ENCODE results near the gene POLR1F. TPM values are rescaled to one million over a fixed set of nuclear protein-coding genes. Genes with fewer than 3 reads are reported as not detected.
"Not testable (repeated sequence)": the region's sequence is repeated elsewhere in the genome, so short reads cannot be mapped to it uniquely, and the experiment has no call there.

POLR1F gene
- polyA plus RNA-seq, 1 of the 3 experiments (the other 2 are of a cell fraction) = 5.1 TPM

DNA sequence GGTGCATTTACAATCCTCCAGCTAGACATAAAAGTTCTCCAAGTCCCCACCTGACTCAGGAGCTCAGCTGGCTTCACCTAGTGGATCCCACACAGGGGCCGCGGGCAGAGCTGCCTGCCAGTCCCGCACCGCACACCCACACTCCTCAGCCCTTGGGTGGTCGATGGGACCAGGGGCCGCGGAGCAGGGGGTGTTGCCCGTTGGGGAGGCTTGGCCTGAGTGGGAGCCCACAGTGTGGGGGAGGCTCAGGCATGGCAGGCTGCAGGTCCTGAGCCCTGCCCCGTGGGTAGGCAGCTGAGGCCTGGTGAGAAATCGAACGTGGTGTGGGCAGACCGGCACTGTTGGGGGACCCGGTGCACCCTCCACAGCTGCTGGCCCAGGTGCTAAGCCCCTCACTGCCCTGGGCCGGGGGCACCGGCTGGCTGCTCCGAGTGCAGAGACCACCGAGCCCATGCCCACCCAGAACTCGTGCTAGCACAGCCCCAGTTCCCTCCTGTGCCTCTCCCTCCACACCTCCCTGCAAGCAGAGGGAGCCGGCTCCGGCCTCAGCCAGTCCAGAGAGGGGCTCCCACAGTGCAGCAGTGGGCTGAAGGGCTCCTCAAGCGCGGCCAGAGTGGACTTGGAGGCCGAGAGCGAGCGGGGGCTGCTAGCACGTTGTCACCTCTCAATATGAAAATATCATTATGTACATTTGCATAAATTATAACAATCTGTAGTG lies 16.6 kb downstream of the POLR1F start:
- Histone ChIP-seq H2AFZ (ENCODE audit: low read depth) (no peak overlapping the region), H3K27me3 (ENCODE audit: insufficient read depth) (no peaks in the 10 kb centered on the region), H3K9me2 (no peaks in the 10 kb centered on the region), H3K4me1 (ENCODE audit: control insufficient read depth in 1 of 2, insufficient read depth in 2 of 2, low read depth in 1 of 2, low read length in 1 of 2) (no peaks in the 10 kb centered on the region), H3K9ac (no peak overlapping the region), H3K9me3 (no peaks in the 10 kb centered on the region), H3K4me3 (ENCODE audit: low read depth in 2 of 2, low read length in 1 of 2) (no peak overlapping the region), H4K20me1 (ENCODE audit: insufficient read depth) (no peaks in the 10 kb centered on the region), H3K79me2 (ENCODE audit: insufficient read depth) (no peaks in the 10 kb centered on the region), H3K36me3 (replicated peaks in 1 of 2; ENCODE audit: control insufficient read depth in 1 of 2, insufficient read depth in 2 of 2, low read length in 1 of 2) (peaks cover 6 to 10% of the 10 kb centered on the region in 2 experiments), H3K4me2 (no peak overlapping the region), H3F3A (replicated peaks; ENCODE audit: insufficient read depth) (no peaks in the 10 kb centered on the region), H3K27ac (ENCODE audit: low read depth in 2 of 2, low read length in 1 of 2) (no peak overlapping the region)
- no peak for TF ChIP-seq RXRA (IDR thresholded peaks at IDR 0.05; ENCODE audit: borderline replicate concordance, low read depth)
- TF ChIP-seq FOXM1 (IDR thresholded peaks at IDR 0.05; ENCODE audit: low read depth) = no peak
- TF ChIP-seq NFIC (IDR thresholded peaks at IDR 0.05; ENCODE audit: borderline replicate concordance) = no peak
- TF ChIP-seq GATA2 (CRISPR knock-in tag; IDR thresholded peaks at IDR 0.05) = no peak
- no peak for TF ChIP-seq FOXJ3 (CRISPR knock-in tag; IDR thresholded peaks at IDR 0.05)
- TF ChIP-seq TCF12 (IDR thresholded peaks at IDR 0.05) = no peak
- TF ChIP-seq GABPA (IDR thresholded peaks at IDR 0.05; ENCODE audit: low read depth) = no peak
- TF ChIP-seq TAF1 (IDR thresholded peaks at IDR 0.05; ENCODE audit: borderline replicate concordance, low read depth, low read length) = no peak
- TF ChIP-seq SMC3 (IDR thresholded peaks at IDR 0.05; ENCODE audit: low read depth, low read length) = no peak
- TF ChIP-seq MXI1 (IDR thresholded peaks at IDR 0.05; ENCODE audit: low read depth, low read length) = no peak
- no peak for TF ChIP-seq RAD21 (IDR thresholded peaks at IDR 0.05; ENCODE audit: low read length)
- TF ChIP-seq, protein P1, sequence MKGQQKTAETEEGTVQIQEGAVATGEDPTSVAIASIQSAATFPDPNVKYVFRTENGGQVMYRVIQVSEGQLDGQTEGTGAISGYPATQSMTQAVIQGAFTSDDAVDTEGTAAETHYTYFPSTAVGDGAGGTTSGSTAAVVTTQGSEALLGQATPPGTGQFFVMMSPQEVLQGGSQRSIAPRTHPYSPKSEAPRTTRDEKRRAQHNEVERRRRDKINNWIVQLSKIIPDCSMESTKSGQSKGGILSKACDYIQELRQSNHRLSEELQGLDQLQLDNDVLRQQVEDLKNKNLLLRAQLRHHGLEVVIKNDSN (IDR thresholded peaks at IDR 0.05; ENCODE audit: borderline replicate concordance, low read depth) = no peak
- no peak for TF ChIP-seq FOSL2 (IDR thresholded peaks at IDR 0.05; ENCODE audit: borderline replicate concordance, low read depth)
- no peak for TF ChIP-seq EZH2phosphoT487 (IDR thresholded peaks at IDR 0.05; ENCODE audit: borderline replicate concordance, low read depth)
- no peak for TF ChIP-seq NRF1 (IDR thresholded peaks at IDR 0.05; ENCODE audit: low read depth, low read length)
- POLR2A ChIA-PET = no interaction called here
- DNase-seq = no peak
- 60% methylated on average over 25 of the region's 26 CpGs for WGBS (ENCODE audit: low lambda C conversion rate)
- CTCF ChIA-PET = interaction anchor here (2.1 kb wide), 1 partner anchor 55 kb away, joined by 4 read pairs; no protein-coding TSS in a partner anchor

- 4% methylated on average over 1 of the region's 1 CpG for WGBS (ENCODE audit: low lambda C conversion rate)
- Histone ChIP-seq H3K4me3 (ENCODE audit: low read depth in 2 of 2, low read length in 1 of 2) (no peak overlapping the region), H3K27me3 (ENCODE audit: insufficient read depth) (no peaks in the 10 kb centered on the region), H3K79me2 (ENCODE audit: insufficient read depth) (no peaks in the 10 kb centered on the region), H2AFZ (ENCODE audit: low read depth) (no peak overlapping the region), H3K4me1 (ENCODE audit: control insufficient read depth in 1 of 2, insufficient read depth in 2 of 2, low read depth in 1 of 2, low read length in 1 of 2) (no peaks in the 10 kb centered on the region), H3K9me3 (no peaks in the 10 kb centered on the region), H4K20me1 (ENCODE audit: insufficient read depth) (no peaks in the 10 kb centered on the region), H3K4me2 (no peak overlapping the region), H3K9ac (no peak overlapping the region), H3K27ac (ENCODE audit: low read depth in 2 of 2, low read length in 1 of 2) (no peak overlapping the region), H3K36me3 (replicated peaks in 1 of 2; ENCODE audit: control insufficient read depth in 1 of 2, insufficient read depth in 2 of 2, low read length in 1 of 2) (peaks cover 0 to under 1% of the 10 kb centered on the region in 2 experiments), H3K9me2 (no peaks in the 10 kb centered on the region), H3F3A (replicated peaks; ENCODE audit: insufficient read depth) (no peaks in the 10 kb centered on the region)
- DNase-seq = no peak
- TF ChIP-seq TEAD4 (IDR thresholded peaks at IDR 0.05; ENCODE audit: borderline replicate concordance, insufficient read depth) (no peak), TAF1 (IDR thresholded peaks at IDR 0.05; ENCODE audit: borderline replicate concordance, low read depth, low read length) (no peak), RXRA (IDR thresholded peaks at IDR 0.05; ENCODE audit: borderline replicate concordance, low read depth) (no peak), MXI1 (IDR thresholded peaks at IDR 0.05; ENCODE audit: low read depth, low read length) (no peak), NRF1 (IDR thresholded peaks at IDR 0.05; ENCODE audit: low read depth, low read length) (no peak), POLR2AphosphoS5 (IDR thresholded peaks at IDR 0.05; ENCODE audit: low read depth, low read length) (no peak), JUND (IDR thresholded peaks at IDR 0.05) (no peak), EZH2phosphoT487 (IDR thresholded peaks at IDR 0.05; ENCODE audit: borderline replicate concordance, low read depth) (no peak), GABPA (IDR thresholded peaks at IDR 0.05; ENCODE audit: low read depth) (no peak), SIN3A (IDR thresholded peaks at IDR 0.05; ENCODE audit: borderline replicate concordance, low read depth, low read length) (no peak), TCF12 (IDR thresholded peaks at IDR 0.05) (no peak)
- TF ChIP-seq, protein P2, sequence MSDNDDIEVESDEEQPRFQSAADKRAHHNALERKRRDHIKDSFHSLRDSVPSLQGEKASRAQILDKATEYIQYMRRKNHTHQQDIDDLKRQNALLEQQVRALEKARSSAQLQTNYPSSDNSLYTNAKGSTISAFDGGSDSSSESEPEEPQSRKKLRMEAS (IDR thresholded peaks at IDR 0.05; ENCODE audit: low read depth) = no peak
- ChIA-PET POLR2A (no interaction called here), CTCF (interaction anchor here (2.1 kb wide), 1 partner anchor 57 kb away, joined by 4 read pairs; no protein-coding TSS in a partner anchor)
Measured at GRCh38 chr7:19690736-19691135, 18.1 kb downstream of the POLR1F start.

DNA sequence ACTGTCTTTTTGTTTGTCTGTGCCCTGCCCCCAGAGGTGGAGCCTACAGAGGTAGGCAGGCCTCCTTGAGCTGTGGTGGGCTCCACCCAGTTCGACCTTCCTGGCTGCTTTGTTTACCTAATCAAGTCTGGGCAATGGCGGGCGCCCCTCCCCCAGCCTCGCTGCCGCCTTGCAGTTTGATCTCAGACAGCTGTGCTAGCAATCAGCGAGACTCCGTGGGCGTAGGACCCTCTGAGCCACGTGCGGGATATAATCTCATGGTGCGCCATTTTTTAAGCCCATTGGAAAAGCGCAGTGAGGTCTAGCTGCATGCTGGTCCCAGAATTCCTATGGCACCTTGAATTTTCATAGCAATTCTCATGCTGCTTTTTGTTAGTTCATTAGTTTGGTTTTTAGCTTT lies 19.7 kb downstream of the POLR1F start:
- DNase-seq; H3F3A ChIP-seq (replicated peaks; ENCODE audit: insufficient read depth); H3K79me2 ChIP-seq (ENCODE audit: insufficient read depth); H2AFZ ChIP-seq (ENCODE audit: low read depth); H3K36me3 ChIP-seq (replicated peaks in 1 of 2; ENCODE audit: control insufficient read depth in 1 of 2, insufficient read depth in 2 of 2, low read length in 1 of 2); H3K9me2 ChIP-seq; H3K4me2 ChIP-seq; H3K4me3 ChIP-seq (ENCODE audit: low read depth in 2 of 2, low read length in 1 of 2); H4K20me1 ChIP-seq (ENCODE audit: insufficient read depth); POLR2A ChIA-PET; H3K27ac ChIP-seq (ENCODE audit: low read depth in 2 of 2, low read length in 1 of 2); H3K27me3 ChIP-seq (ENCODE audit: insufficient read depth); H3K9ac ChIP-seq; H3K9me3 ChIP-seq; H3K4me1 ChIP-seq (ENCODE audit: control insufficient read depth in 1 of 2, insufficient read depth in 2 of 2, low read depth in 1 of 2, low read length in 1 of 2): not testable (repeated sequence)
- CTCF ChIA-PET = interaction anchor here (0.7 kb wide), 1 partner anchor 1102 kb away, joined by 3 read pairs; no protein-coding TSS in a partner anchor
- WGBS (ENCODE audit: low lambda C conversion rate) = 29% methylated on average over 10 of the region's 12 CpGs

Data from SK-N-SH (cell line).